K562 (cell line): Measurements from ENCODE around the gene CDKN1B. TPM values are rescaled to one million over a fixed set of nuclear protein-coding genes. Genes with fewer than 3 reads are reported as not detected.

ENCODE experiments used
- ASH1L ChIP-seq: fragments of 450-650 bp; IDR thresholded peaks from 2 replicates; pipeline ENCODE4 v1.6.1; 2018; ENCODE audit warnings: borderline replicate concordance, mild to moderate bottlenecking, low read depth; ENCODE audit not compliant: partially characterized antibody
- CHD1 ChIP-seq: fragments of 200-600 bp; sonication (generic); IDR thresholded peaks from one replicate; pipeline ENCODE4 v1.6.1; 2012; ENCODE audit warnings: mild to moderate bottlenecking, moderate library complexity, low read length, inconsistent platforms
- ETV1 ChIP-seq: fragments of 450-650 bp; conservative IDR thresholded peaks from 2 replicates; pipeline ENCODE4 v1.6.1; 2016; ENCODE audit warnings: missing genetic modification characterization, control low read depth, low read depth, missing compliant biosample characterization
- HDAC1 ChIP-seq, 2 experiments: fragments of 450-650 bp; IDR thresholded peaks; 2 replicates each; pipeline ENCODE4 v1.6.1; 2016 to 2017; ENCODE audit warnings: inconsistent platforms in 1 of 2, mild to moderate bottlenecking in 1 of 2, moderate library complexity in 1 of 2
- IRF2 ChIP-seq: sonication (generic); formaldehyde crosslinking; IDR thresholded peaks from 2 replicates; pipeline ENCODE4 v1.8.1; 2022; ENCODE audit warnings: mild to moderate bottlenecking, missing genetic modification reagents
- MLLT1 ChIP-seq, 2 experiments: fragments of 450-650 bp; IDR thresholded peaks; 2 replicates each; pipeline ENCODE4 v1.6.1; 2016
- POLR2AphosphoS2 ChIP-seq: IDR thresholded peaks from 2 replicates; pipeline ENCODE4 v1.6.1; 2012; ENCODE audit warnings: low read length, improper control_type of control experiment
- POLR2B ChIP-seq: fragments of 450-650 bp; IDR thresholded peaks from 2 replicates; pipeline ENCODE4 v1.6.1; 2018; ENCODE audit warnings: low read depth; ENCODE audit not compliant: partially characterized antibody
- POLR3G ChIP-seq: IDR thresholded peaks from 2 replicates; pipeline ENCODE4 v1.6.1; 2011; ENCODE audit not compliant: insufficient read length, insufficient replicate concordance; ENCODE audit errors: extremely low read depth
- STAT6 ChIP-seq: sonication (generic); formaldehyde crosslinking; IDR thresholded peaks from 2 replicates; pipeline ENCODE4 v1.8.1; 2023; ENCODE audit warnings: mild to moderate bottlenecking, missing genetic modification reagents
- SUPT5H ChIP-seq: fragments of 450-650 bp; IDR thresholded peaks from 2 replicates; pipeline ENCODE4 v1.6.1; 2016
- TCF15 ChIP-seq: fragments of 250-450 bp; sonication (Bioruptor Pico); IDR thresholded peaks from 2 replicates; pipeline ENCODE4 v1.8.0; 2022; ENCODE audit warnings: moderate library complexity, mild to moderate bottlenecking, inconsistent platforms
- TCF7 ChIP-seq: sonication (generic); IDR thresholded peaks from 2 replicates; pipeline ENCODE4 v1.6.1; 2016; ENCODE audit warnings: antibody characterized with exemption, borderline replicate concordance
- ZBTB40 ChIP-seq, 2 experiments: fragments of 450-650 bp in 1 of 2; sonication (generic) in 1 of 2; formaldehyde crosslinking in 1 of 2; IDR thresholded peaks; 2 replicates each; pipeline versions ENCODE4 v1.7.1 to v1.9.0; 2016 to 2022; ENCODE audit warnings: inconsistent platforms in 1 of 2, mild to moderate bottlenecking in 1 of 2, missing genetic modification reagents in 1 of 2
- ZNF668 ChIP-seq: fragments of 250-450 bp; sonication (Bioruptor Pico); IDR thresholded peaks from 2 replicates; pipeline ENCODE4 v1.8.0; 2022; ENCODE audit warnings: mild to moderate bottlenecking, inconsistent platforms
- polyA plus RNA-seq, 8 experiments: library from polyadenylated mRNA; depleted of rRNA in 4 of 8; stranded (reverse) in 5 of 8; unstranded in 3 of 8; fragments of >200 nt; fragmentation: Nextera tagmentation in 2 of 8; fragmentation: Illumina TruSeq in 1 of 8; extraction: Ambion mirVana in 2 of 8; extraction: Trizol in 1 of 8; gene quantifications; 2 replicates each; pipeline versions ENCODE4 v1.2.1 to v1.2.3, GENCODE V29; 2011 to 2014; ENCODE audit warnings: inconsistent platforms in 1 of 8, missing spikeins in 1 of 8
- total RNA-seq, 7 experiments: library from RNA; depleted of rRNA in 6 of 7; stranded (reverse); fragments of >200 nt in 6 of 7; fragmentation: Illumina TruSeq in 2 of 7; extraction: Trizol in 2 of 7; gene quantifications; 2 replicates each; pipeline versions ENCODE4 v1.2.1 to v1.2.3, GENCODE V29; 2011 to 2021; ENCODE audit warnings: low replicate concordance in 1 of 7

CDKN1B gene
- total and polyA plus RNA-seq, 9 of the 15 experiments (the other 6 are each of a cell fraction or from before 2014, with no cell fraction given): 2.6 to 35.2 (median 15.5) TPM

GRCh38 chr12:12718381-12718759 is 1.2 kb downstream of the CDKN1B start (continued):
- TF ChIP-seq SUPT5H (no peak), MLLT1 (IDR thresholded peaks at IDR 0.05) (peak; percentile 44 to 64; a peak in 2 of 4 replicates), ASH1L (no peak), ZBTB40 (IDR thresholded peaks at IDR 0.05) (peak; percentile 19; the same call in 1 of the 2 replicates), ZBTB40 (CRISPR knock-in tag; IDR thresholded peaks at IDR 0.05) (no peak), ETV1 (tag) (no peak), ZNF668 (no peak), TCF15 (CRISPR knock-in tag) (no peak), POLR2AphosphoS2 (no peak), POLR3G (no peak), CHD1 (peak; percentile 0), TCF7 (no peak), POLR2B (no peak), HDAC1 (IDR thresholded peaks at IDR 0.05) (no peak), STAT6 (CRISPR knock-in tag) (no peak), IRF2 (CRISPR knock-in tag) (no peak)
